ENCODE results near the gene TXNDC8.

DNA sequence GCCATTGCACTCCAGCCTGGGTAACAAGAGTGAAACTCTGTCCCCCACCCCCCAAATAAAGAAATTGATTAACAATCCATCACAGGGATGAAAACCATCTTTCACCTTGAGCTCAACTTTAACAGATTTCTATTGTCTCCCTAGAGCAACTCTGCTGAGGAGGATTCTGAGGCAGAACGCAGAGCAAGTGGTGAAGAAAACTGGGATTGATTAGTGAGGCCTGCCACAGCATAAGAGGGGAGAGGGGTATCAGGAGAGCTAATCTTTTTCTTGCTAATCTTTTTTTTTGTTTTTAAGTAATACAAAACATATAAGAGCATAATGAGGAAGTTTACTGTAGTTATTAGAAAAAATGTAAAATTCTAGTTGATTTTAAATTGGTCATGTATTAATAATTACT is 8.9 kb downstream of the TXNDC8 start:
- TF ChIP-seq POLR2A (IDR thresholded peaks at IDR 0.05) = no peak
- TF ChIP-seq, protein P1, sequence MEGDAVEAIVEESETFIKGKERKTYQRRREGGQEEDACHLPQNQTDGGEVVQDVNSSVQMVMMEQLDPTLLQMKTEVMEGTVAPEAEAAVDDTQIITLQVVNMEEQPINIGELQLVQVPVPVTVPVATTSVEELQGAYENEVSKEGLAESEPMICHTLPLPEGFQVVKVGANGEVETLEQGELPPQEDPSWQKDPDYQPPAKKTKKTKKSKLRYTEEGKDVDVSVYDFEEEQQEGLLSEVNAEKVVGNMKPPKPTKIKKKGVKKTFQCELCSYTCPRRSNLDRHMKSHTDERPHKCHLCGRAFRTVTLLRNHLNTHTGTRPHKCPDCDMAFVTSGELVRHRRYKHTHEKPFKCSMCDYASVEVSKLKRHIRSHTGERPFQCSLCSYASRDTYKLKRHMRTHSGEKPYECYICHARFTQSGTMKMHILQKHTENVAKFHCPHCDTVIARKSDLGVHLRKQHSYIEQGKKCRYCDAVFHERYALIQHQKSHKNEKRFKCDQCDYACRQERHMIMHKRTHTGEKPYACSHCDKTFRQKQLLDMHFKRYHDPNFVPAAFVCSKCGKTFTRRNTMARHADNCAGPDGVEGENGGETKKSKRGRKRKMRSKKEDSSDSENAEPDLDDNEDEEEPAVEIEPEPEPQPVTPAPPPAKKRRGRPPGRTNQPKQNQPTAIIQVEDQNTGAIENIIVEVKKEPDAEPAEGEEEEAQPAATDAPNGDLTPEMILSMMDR (IDR thresholded peaks at IDR 0.05) = no peak
- no peak for TF ChIP-seq POLR2AphosphoS5 (IDR thresholded peaks at IDR 0.05)
- TF ChIP-seq EP300 (IDR thresholded peaks at IDR 0.05) = no peak
